ENCODE data around the gene DDX1.
A peak's percentile ranks its signal among the peaks of the same experiment; 100 is the strongest.

The DDX1 gene

DNA sequence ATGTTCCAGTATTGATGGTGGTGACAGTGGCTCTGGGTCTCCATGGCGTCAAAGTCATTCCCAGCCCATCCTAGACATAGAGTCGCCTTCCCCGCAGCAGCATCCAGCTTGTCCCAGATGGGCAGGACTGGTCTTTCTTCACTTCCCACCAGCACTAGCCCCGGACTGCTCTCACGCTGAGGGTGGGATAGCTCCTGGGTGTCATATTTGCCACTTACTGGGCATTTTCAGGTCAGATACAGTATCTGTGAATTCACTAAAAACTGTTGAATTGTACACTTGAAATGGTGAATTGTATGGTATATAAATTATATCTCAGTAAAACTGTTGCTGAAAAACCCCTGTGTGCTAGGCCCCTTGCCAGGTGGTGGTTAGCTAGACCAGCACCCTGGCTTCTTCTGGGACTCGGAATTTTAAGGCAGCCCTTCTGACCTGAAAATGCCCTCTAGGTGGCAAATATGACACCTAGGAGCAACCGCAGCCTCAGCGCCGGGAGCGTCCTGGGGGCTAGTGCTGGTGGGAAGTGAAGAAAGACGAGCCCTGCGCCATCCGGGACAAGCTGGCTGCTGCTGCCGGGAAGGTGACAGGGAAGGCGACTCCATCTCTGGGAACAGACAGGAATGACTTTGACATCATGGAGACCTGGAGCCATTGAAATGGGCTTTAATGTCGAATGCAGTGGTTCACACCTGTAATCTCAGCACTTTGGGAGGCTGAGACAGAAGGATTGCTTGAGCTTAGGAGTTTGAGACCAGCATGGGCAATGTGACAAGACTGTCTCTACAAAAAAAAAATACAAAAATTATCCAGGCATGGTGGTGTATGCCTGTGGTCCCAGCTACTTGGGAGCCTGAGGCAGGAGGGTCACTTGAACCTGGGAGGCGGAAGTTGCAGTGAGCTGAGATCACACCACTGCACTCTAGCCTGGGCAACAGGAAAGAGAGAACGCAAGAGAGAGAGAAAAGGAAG is 56.2 kb downstream of the DDX1 start:
- no peak for DNase-seq

- no peak for DNase-seq
Measured at GRCh38 chr2:15648593-15649525, 57.2 kb downstream of the DDX1 start.

- no peak for DNase-seq
Measured at GRCh38 chr2:15649561-15650255, 58.0 kb downstream of the DDX1 start.

DNA sequence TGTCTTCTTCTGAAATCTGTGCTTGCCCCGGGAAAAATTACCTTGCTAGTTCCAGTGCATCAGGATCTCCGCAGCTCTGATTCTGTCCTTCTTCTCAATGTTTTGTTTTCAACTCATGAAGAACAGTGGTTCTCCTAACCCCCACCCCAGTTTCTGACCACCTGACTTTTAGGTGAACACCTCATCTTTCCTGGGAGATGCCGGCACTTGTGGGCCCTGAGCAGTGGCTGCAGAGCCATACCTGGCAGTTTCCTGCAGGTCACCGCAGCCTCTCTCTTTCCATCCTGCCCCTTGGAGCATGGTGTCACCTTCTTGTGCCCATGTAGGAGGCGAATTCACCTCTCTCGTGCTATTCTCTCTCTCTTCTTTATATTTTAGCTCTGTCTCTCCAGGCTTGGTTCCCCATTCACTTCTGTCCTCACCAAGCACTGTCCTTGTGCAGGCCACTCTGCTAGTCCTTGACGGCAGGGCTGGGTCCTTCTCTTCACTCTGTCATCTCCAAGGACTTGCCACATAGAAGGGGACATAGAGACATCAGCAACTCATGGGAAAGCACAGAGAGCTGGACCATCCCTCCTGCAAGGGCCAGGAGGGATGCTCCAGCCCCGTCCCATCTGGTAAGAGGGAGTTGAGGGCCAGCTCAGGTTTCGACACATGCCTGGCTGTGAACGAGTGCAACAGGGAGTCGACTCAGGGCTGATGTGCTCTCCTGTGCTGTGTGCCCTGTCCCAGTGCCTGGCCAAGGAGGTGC is 59.1 kb downstream of the DDX1 start:
- DNase-seq: no peak

GRCh38 chr2:15651367-15651727 is 59.7 kb downstream of the DDX1 start:
- no peak for DNase-seq

DNA sequence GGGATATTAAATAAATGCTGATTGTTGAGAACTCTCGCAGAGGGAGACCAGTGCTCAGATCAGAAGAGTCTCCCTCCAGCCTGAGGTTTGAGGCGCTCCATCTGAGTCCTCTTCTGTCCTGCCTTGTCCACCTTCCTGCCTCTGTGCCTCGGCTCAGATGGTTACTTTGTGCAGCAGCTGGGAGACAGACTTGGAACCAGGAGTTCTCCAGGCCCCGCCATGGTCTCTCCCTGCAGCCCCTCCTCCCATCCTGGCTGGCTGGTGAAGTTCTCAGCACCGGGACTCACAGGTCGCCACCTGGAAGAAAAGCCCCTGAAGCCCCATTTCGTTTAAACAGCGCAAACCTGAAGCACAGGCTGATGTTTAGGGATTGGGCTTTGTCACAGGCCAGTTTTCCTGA is 60.6 kb downstream of the DDX1 start:
- no peak for DNase-seq

DNA sequence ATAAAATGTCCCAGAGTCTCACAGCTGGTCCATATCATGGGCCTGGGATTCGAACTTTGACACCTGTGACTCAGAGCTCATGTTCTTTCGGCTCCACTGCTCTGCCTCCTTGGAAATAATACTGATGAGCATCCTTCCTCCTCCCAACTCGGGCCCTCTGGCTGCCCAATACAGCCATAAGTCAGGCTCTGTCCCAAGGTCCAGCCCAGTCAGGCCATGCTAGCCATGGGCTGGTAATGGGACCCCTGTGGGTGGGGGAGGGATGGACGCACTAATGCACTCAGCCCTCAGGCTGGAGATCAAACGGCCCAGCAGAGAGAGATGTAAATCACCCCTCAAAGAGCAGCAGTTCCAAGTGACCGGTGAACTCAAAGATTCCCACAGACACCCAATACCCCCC is 61.1 kb downstream of the DDX1 start:
- DNase-seq: no peak

GRCh38 chr2:15653806-15654726 is 62.4 kb downstream of the DDX1 start:
- peak; percentile 24 for DNase-seq

DNA sequence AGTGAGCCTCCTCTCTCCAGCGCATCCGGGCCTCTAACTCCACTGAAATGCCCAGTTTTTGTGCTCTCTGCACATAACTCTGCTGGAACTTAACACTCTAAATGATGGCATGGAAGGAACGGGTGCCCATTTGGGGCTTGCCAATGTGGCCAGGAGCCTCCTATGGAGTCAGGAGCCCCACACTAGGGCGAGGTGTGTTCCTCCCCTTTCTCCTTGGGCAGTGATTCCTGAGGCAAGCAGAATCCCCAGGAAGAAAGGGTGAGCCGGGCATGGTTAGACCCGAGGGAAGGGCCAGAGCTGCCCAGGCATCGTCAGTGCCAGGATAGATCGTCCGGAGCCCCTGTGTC is 63.0 kb downstream of the DDX1 start:
- no peak for DNase-seq

DNA sequence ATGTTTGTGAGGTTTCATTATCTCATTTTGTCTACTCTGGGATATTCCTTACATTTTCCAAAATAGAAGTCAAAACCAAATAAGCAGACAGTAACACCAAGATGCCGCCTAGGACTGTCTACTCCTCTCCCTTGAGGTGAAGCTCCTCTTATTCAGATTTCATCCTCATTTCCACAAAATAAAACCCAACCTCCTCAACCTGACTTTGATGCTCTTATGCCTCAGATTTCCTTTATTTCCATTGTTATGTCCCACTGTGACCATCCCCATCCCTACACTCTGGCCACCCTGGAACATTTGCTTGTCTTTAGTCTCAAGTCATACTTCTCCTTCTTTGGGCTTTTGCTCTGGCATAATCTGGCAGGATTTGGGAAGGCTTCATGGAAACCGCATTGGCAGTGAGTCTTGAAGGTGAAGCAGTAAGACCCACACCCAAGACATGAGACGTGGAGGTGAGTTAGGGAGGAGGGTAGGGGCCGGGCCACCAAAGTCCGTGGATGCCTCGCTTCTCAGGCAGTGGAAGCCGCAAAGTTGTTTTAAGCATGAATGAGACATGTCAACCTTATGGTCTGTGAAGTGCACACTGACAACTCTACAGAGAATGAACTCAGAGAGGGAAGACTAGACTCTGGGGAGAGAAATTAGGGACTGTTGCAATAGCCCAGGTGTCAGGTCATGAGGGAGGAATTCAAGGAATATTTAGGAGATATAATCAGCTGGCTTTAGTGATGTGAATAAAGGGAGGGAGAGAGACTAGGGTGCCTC is 63.6 kb downstream of the DDX1 start:
- DNase-seq: no peak

DNA sequence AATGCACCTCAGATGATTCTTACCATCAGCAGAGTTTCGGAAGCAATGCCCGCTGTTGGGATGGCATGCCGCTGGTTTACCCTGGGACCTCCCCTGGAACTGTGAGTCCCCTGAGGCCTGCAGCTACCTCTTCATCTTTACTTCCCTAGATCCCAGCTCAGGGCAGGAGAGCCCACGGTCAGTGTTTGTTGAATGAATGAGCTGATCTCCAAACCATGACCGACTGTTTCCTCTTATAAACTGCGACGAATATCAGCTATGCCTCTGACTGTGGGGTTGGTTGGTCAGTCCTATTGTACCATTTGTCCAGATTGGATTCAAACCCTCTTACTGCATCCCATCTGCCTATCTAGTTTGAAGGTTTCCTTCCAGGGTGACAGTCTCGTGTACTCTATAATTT is 64.4 kb downstream of the DDX1 start:
- no peak for DNase-seq

GRCh38 chr2:15657759-15658158 is 66.1 kb downstream of the DDX1 start:
- DNase-seq: no peak

DNA sequence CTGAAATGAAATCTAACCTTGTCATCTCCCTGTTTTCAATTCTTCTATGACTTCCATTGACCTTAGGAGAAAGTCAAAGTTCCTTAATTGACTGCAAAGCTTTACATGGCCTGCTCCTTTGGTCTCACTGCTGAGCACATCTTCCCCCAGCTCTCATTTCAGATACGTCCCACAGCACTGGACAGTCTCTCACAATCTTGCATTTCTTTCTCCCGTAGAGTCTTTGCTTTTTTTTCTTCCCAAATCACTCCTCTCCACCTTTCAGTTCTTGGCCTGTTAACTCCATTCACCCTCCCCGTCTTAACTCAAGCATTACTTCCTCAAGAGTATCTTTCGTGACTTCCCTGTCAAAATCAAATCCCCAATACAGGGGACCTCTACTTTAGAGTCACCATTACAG is 67.2 kb downstream of the DDX1 start:
- DNase-seq: no peak

DNA sequence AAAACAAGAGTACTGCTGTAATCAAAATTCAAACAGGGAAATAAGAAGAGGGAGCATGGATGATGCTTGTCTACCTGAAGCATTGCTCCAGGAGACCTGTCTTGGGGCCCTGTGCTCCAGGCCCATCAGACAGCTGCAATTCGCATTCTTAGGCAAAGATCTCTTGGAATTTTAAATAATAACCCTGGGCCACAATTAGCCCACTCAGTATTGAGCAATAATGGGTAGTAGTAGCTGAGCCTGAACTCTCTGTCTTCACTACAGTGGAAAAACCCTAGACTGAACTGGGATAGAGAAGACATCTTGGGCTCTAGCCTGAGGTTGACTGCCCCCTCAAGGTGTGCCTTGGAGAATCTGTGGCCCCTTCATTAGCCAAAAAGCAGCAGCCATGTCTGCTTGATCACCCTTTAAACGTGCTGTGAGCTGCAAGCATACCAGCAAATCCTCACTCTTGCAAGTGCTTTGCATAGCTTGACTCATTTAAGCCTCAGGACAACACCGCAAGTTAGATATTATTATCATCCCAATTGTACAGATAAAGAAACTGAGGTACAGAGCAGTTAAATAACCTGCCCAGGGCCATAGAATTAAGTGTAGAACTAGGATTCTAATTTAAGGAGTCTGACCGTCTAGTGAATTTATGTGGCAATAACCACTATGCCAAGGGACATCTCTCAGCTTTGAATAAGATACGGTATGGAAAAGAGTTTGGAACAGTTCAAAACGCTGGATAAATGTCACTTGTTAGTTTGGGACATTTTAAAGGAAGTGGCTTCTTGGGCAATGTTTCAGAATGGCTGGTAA is 69.0 kb downstream of the DDX1 start:
- DNase-seq: no peak

GRCh38 chr2:15661295-15661569 is 69.6 kb downstream of the DDX1 start:
- no peak for DNase-seq

GRCh38 chr2:15662026-15662425 is 70.4 kb downstream of the DDX1 start:
- no peak for DNase-seq

- no peak for DNase-seq
Measured at GRCh38 chr2:15662579-15662978, 70.9 kb downstream of the DDX1 start.

- DNase-seq: peak; percentile 5
Measured at GRCh38 chr2:15663802-15664201, 72.1 kb downstream of the DDX1 start.

- DNase-seq: peak; percentile 5
Measured at GRCh38 chr2:15664273-15665066, 72.8 kb downstream of the DDX1 start.
